PC-3 (cell line): Measurements from ENCODE around the gene ACSBG1.

Experiments used
- CTCF ChIP-seq: fragments of 300-600 bp; sonication (generic); conservative IDR thresholded peaks from 2 replicates; pipeline ENCODE4 v1.5.1; 2017; ENCODE audit warnings: antibody characterized with exemption, low read depth, mild to moderate bottlenecking, low read length
- EZH2 ChIP-seq: fragments of 300-600 bp; sonication (generic); IDR thresholded peaks from one replicate; pipeline ENCODE4 v1.6.1; 2017; ENCODE audit warnings: antibody characterized with exemption, mild to moderate bottlenecking, low read length; ENCODE audit not compliant: unreplicated experiment
- EZH2phosphoT487 ChIP-seq: fragments of 300-600 bp; sonication (generic); IDR thresholded peaks from 2 replicates; pipeline ENCODE4 v1.6.1; 2018; ENCODE audit warnings: mild to moderate bottlenecking, antibody characterized with exemption, low read length, borderline replicate concordance

GRCh38 chr15:78178064-78178463, 56.3 kb downstream of the ACSBG1 start:
- TF ChIP-seq EZH2phosphoT487 (no peak), CTCF (no peak), EZH2 (no peak)
